ENCODE results near the gene LRRC72.
"Not testable (repeated sequence)": the region's sequence is repeated elsewhere in the genome, so short reads cannot be mapped to it uniquely, and the experiment has no call there.

The LRRC72 gene

GRCh38 chr7:16529697-16530096, 3.1 kb downstream of the LRRC72 start:
- DNase-seq: no peak

DNA sequence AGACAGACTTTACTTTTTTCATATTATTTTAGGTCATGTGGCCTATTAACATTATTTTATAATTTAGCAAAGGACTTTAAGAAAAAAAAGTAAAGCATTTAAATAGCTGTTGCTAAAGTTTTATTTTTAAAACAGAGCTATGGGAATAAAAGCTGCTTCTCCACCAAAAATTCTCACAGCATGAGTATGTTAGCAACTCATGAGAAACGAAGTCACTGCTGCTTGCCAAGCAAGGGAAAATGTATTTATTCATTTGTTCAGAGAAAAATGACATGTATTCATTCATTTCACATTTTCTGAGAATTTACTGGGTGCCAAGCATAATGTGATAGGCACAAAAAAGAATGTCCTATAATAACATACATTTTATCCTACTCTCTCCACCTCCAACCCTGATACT, 5.1 kb downstream of the LRRC72 start:
- DNase-seq: no peak

DNA sequence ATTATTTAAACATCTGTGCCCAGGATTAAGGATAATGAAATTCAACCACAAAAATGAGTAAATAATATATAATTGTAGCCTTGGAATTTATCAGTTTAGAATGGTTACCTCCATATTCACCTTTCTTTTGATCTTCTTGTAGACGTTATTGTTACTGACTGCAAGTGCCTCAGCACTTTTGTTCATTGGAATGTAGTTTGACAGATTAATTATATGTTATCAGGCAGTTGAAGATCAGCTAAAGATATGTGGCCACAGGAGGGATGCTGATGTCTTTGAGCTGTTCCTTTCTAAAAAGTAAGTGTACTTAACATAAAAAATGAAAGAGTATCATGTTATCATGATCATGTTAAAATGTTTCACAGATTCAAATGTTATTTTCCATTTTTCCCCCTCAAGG, 5.6 kb downstream of the LRRC72 start:
- DNase-seq: no peak

DNA sequence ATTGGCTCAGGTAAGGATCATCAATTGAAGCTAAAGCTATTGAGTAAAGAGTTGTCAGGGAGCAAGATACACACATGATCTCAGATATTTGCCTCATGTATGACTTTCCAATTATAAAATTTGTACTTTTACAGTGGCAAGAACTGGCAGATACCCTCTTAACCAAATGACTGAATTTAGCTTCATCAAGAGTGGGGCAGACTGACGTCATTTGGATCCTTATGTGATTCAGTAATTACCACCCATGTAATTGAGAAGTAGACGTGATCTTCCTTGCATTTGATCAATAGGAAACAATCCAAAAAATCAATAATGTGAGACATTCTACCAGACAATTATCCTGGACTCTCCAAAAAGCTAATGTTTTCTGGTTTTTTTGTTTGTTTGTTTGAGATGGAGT, 8.9 kb downstream of the LRRC72 start:
- DNase-seq: no peak

DNA sequence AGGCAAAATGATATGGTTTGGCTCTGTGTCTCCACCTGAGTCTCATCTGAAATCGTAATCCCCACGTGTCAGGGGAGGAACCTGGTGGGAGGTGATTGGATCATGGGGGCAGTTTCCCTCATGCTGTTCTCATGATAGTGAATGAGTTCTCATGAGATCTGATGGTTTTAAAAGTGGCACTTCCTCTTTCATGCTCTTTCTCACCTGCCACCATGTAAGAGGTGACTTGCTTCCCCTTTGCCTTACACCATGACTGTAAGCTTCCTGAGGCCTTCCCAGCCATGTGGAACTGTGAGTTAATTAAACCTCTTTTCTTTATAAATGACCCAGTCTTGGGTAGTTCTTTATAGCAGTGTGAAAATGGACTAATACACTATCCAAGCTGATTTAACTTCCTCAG, 13.9 kb downstream of the LRRC72 start:
- not testable (repeated sequence) for DNase-seq

DNA sequence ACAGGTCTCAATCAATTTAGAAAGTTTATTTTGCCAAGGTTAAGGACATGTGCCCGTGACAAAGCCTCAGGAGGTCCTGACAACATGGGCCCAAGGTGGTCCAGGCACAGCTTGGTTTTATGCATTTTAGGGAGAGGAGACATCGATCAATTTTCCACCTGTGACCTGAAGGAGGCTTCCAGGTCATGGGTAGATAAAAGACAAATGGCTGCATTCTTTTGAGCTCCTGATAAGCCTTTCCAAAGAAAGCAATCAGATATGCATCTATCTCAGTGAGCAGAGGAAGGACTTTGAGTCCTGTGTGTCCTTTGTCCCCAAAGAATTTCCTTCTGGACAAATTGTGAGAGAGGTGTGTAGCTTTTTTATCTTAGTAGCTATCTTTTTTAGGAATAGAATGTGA, 15.8 kb downstream of the LRRC72 start:
- DNase-seq: no peak

- DNase-seq: no peak
Measured at GRCh38 chr7:16543456-16543855, 16.8 kb downstream of the LRRC72 start.

DNA sequence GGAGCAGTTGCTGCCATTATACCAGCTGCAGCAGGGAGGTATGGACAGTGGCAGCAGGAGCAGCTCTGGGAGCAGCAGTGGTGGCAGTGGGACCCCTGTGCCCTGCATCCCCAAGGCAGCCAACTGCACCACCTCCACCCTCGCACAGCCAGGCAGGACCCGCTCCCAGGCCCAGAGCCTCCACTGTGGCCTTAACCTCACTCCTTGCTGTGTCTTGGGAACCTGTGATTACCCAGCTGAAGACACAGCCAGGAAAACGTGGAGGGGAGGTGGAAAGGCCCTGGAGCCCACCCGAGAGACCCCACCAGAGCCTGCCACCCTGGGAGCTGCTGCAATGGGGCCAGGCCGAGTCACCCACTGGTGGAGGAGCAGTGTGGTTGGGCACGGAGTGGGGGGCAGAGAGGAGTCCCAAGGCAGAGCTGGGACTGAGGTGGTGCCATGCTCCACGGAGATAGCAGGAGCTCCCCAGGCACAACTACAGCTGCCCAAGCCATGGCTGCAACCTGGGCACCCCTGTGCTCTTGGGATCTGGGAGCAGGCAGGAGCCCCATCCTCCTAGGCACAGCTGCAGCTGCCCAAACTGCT, 20.4 kb downstream of the LRRC72 start:
- no peak for DNase-seq

GRCh38 chr7:16548428-16548827, 21.8 kb downstream of the LRRC72 start:
- DNase-seq: no peak

DNA sequence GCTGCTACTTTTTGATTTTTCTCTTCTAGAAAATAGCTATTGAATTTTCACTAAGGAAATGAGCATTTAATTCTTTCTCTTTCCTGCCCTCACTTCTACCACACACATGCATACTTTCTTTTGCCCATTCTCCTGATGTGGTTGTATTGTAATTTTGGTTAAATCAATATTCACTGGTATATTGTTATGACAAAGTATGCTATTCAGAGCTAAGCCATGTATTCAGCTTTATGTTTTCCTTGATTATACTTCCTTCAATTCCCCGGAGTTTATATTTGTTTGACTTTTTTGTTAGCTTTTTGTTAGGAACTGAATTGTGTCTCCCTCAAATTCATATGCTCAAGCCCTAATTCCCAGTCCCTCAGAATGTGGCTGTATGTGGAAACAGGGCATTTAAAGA, 24.0 kb downstream of the LRRC72 start:
- DNase-seq: no peak

DNA sequence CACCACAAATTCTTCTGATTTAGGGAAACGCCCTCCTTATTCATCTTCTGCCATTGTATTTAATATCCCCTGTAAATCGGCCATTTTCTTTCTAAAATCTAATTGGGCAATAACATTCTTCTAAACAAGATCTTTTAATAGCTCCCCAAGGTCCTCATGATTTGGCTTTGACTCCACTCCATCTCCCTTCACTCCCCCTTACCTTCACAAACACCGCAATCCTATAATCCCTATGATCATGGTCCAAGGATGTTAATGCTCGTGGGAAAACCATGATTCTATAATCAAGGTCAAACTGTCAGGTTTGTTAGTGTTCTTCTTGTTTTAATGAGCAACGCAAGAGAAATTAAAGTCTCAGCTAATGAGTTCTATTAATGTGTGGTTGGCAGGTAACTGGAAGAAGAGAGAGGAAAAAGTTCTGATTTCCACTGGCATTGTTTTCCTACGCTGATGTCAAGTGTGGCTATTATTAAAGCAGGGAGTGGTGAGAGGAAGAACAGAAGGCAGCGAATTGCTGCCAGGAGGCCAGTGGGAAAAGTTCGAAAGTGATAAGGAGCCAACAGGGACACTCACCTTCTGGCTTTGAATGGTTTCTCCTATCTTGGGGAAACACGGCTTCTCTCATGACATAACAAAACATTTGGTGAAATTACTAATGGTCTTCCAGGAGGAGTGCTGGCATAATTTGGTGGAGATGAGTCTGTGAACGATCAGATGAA, 28.1 kb downstream of the LRRC72 start:
- DNase-seq: no peak

DNA sequence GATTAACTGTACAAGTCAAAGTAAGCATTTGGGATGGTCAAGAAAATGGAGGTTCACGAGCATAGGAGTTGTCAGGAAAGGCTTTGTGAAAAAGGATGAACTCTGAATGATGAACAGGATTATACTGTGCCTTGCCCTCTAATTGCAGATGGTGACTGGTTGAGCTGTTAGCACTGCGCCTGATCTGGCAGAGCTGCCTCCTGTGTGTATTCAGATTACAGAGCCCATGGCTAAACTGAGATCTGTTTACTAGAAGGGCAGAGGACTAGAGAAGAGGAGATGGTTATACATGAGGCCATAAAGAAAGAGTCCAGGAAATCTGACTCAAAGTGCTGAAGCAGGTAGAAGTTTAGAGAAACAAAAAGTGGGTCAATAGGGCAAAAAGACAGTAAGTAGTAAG, 29.7 kb downstream of the LRRC72 start:
- DNase-seq: no peak

DNA sequence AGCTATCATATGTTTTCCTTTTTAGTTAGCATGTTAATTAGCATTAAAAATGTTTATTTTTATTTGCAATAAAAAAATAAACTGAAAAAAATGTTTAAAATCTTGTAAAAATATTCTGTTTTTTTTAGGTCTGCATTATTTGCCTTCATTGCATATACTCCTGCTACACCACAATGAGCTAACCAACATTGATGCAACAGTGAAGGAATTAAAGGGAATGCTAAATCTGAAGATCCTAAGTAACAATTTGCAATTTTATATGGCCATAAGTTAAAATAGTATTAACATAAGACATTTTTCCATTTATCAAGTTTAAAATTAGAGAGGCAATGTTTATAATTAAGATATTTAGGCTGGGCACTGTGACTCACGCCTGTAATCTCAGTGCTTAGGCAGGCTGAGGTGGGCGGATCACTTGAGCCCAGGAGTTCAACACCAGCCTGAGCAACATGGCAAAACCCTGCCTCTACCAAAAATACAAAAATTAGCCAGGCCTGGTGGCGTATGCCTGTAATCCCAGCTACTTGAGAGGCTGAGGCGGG, 32.2 kb downstream of the LRRC72 start:
- DNase-seq: no peak

DNA sequence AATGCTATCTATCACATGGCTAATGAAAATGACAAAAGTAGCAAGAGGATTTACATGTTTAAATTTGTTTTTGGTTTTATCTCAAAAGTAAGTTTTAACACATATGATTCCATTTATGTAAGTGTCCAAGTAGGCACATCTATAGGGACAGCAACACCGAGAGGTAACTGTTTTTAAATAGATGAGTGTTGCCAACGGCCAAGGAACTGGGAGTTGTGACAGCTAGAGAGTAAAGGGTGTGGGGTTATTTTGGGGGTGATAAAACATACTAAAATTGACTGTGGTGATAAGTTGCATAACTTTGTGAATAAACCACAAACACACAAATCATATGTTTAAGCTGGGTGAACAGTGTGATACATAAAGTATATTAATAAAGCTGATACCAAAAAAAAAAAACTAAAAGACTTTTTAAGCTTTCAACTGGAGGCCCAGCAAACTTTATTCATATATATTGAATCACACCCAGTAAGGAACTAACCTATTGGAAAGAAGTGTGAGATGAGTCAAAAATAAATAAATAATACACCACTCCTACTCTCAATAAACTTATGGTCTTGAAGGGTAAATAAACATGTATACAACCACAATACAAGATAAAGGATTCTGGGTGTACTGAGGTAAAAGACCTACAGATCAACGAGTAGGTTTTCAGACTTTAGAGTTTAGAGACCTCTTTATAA, 33.0 kb downstream of the LRRC72 start:
- DNase-seq: no peak

GRCh38 chr7:16561943-16562342, 35.3 kb downstream of the LRRC72 start:
- no peak for DNase-seq

DNA sequence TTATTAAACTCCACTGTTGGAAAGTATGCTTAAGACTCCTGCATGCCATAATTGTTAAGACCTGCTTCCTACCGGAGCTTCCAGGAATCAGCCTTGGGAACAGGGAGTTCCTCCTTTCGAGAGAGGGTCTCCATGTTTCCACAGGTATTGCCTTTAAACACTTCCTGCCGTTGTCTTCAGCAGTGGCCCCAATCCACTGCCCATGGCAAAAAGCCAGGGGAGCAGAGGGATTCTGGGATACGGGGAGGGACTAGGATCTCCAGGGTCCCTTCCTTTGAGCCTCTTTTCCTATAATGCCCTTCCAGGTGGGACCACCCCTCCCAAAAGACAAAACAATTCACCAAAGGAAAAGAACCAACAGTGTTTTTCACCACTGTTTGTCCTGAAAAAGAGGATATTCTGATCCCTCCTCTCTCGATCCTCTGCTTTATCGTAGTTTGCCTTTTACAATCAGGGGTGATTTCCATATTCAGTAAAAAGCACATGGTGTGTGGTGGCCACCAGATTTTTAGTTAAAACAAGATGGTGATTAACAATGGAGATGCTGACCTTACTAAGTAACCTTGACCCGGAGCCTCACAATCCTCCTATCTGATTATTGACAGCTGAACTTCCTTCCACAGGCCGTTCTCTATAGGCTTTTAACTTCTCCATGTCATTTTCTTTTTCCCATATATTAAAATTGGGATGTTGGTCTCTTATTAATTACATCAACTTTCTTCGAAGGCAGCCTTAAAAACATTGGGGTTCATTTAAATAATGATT, 36.0 kb downstream of the LRRC72 start:
- DNase-seq: no peak

DNA sequence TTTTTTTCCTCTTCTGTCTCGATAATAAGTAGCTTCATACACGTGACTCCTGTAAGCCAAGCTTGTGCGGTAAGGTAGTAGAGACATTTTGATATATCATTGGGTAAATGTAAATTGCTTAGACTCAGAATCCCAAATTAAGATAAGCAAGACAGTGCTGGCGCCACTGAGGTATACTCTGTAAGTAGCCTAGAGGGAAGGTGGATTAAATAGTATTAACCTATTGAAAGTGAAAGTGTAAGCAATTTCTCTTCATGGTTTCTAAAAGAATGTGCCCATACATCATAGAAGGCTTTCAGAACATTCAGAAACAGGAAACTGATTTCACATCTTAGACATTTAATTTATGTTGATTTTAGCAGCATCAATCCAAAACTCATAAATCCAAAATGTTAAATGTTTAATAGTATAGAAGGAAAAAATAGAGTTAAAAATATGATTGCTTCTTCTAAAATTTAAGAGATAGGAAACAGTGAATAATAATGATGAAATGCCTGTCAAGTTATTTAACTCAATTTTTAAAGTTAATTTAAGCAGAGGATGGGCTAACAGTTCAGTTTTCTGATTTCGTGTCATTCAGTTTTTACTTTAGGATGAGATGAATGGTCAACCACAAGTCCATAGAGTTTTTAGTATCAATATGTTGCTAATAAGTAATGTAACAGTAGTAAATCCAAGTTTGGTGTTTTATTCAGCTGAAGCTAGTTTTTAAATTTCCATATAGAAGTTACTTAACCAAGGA, 36.8 kb downstream of the LRRC72 start:
- DNase-seq: no peak

DNA sequence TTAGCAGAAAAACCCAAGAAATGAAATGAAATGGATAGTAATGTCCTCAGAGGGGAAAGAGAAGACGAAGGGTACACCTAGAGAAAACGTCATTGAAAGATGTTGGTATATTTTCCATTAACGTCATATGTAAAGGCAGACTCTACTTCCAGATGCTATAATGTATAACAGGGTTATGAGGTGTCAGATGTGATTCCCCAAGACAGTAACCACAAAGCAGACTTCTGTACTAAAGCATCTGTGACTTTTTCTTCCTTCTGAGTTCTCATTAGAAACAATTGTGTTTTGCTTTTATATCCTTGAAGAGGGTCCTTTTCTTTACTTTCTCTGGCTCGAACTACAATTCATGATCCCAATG, 37.4 kb downstream of the LRRC72 start:
- DNase-seq: no peak

- DNase-seq: peak; percentile 32
Measured at GRCh38 chr7:16564909-16565426, 38.3 kb downstream of the LRRC72 start.

- DNase-seq: no peak
Measured at GRCh38 chr7:16571941-16572340, 45.3 kb downstream of the LRRC72 start.

GRCh38 chr7:16579216-16579615, 52.6 kb downstream of the LRRC72 start:
- DNase-seq: no peak

GRCh38 chr7:16581286-16581685, 54.7 kb downstream of the LRRC72 start:
- no peak for DNase-seq

DNA sequence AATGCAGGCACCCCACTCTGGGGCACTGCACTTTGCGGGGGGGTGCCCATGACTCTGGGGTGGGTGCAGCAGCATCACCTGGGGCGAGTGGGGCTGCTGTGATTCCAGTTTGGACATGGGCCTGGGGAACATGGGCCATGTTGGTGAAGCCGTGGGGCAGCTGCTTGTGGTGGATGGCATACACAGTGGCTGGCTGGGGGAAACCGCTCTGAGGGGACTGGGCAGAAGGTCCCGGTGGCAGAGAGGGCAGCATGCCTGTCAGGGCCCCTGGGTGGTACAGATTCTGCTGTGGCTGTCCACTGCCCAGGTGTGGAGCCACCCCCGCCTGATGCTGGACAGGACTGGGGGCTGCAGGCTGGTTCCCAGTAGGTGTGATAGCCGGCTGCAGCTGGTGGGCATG, 57.2 kb downstream of the LRRC72 start:
- DNase-seq: no peak

Measured in NCI-H1092 (cell line).